ENCODE data around the gene EIF5B.
"Not testable (repeated sequence)": the region's sequence is repeated elsewhere in the genome, so short reads cannot be mapped to it uniquely, and the experiment has no call there.

DNA sequence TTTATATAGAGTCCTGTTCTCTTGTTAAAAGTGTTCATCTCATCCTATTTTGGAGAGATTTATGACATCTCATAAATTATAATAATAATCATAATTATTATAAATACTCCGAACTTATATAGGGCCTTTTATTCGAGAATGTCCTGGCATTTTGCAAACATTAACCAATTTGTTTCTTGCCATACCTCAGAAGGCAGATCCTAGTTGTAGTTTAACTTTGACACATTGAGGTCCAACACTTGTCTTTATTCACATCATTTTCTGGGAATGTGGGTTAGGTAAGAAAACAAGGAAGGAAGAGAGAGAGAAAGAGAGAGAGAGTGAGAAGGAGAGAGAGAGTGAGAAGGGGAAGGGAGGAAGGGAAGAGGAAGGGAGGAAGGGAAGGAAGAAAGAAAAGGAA lies 36.1 kb upstream of the EIF5B start, which contains the start of gene LYG1:
- TF ChIP-seq, protein P1, sequence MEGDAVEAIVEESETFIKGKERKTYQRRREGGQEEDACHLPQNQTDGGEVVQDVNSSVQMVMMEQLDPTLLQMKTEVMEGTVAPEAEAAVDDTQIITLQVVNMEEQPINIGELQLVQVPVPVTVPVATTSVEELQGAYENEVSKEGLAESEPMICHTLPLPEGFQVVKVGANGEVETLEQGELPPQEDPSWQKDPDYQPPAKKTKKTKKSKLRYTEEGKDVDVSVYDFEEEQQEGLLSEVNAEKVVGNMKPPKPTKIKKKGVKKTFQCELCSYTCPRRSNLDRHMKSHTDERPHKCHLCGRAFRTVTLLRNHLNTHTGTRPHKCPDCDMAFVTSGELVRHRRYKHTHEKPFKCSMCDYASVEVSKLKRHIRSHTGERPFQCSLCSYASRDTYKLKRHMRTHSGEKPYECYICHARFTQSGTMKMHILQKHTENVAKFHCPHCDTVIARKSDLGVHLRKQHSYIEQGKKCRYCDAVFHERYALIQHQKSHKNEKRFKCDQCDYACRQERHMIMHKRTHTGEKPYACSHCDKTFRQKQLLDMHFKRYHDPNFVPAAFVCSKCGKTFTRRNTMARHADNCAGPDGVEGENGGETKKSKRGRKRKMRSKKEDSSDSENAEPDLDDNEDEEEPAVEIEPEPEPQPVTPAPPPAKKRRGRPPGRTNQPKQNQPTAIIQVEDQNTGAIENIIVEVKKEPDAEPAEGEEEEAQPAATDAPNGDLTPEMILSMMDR (IDR thresholded peaks at IDR 0.05; ENCODE audit: insufficient read depth, low read length), result not testable (repeated sequence)
- not testable (repeated sequence) for TF ChIP-seq POLR2AphosphoS5 (IDR thresholded peaks at IDR 0.05; ENCODE audit: low read depth)
